Right lobe of liver (tissue), 6 donors: Measurements from ENCODE around the gene OLFM2. TPM values are rescaled to one million over a fixed set of nuclear protein-coding genes. Genes with fewer than 3 reads are reported as not detected.
A peak's percentile ranks its signal among the peaks of the same experiment; 100 is the strongest.

ENCODE experiments used
- ATAC-seq, 4 donors: fragments of 200-7000 bp; cut with Tn5 transposase; one replicate each; pipeline ENCODE4 v1.9.1; 2020; ENCODE audit warnings: mild to moderate bottlenecking in 4 of 4, moderate library complexity in 4 of 4
- DNase-seq, 3 donors: peaks; one replicate each; pipeline ENCODE4 v3.0.0-alpha.2; 2020
- H3K27ac ChIP-seq, 3 donors: fragments of 200-600 bp; one replicate each; pipeline ENCODE4 v1.8.0; 2022
- H3K27me3 ChIP-seq, 2 donors: fragments of 200-600 bp; one replicate each; pipeline ENCODE4 v1.8.0; 2022
- H3K36me3 ChIP-seq, 4 donors: fragments of 200-600 bp; sonication (generic) in 1 of 4; one replicate each; pipeline versions ENCODE4 v1.5.1 to v1.8.0; 2017 to 2022; ENCODE audit warnings: control low read depth in 1 of 4
- H3K4me1 ChIP-seq, 4 donors: fragments of 200-600 bp; sonication (generic) in 1 of 4; one replicate each; pipeline versions ENCODE4 v1.5.1 to v1.8.0; 2017 to 2022; ENCODE audit warnings: control low read depth in 1 of 4
- H3K4me3 ChIP-seq, 3 donors: fragments of 200-600 bp; one replicate each; pipeline ENCODE4 v1.8.0; 2022
- H3K9me3 ChIP-seq, 4 donors: fragments of 200-600 bp; sonication (generic) in 1 of 4; one replicate each; pipeline versions ENCODE4 v1.5.1 to v1.8.0; 2017 to 2022; ENCODE audit warnings: control low read depth in 1 of 4
- CTCF ChIP-seq, 4 donors: fragments of 200-600 bp in 3 of 4; fragments of 450-650 bp in 1 of 4; IDR thresholded peaks; one replicate each; pipeline versions ENCODE4 v1.5.1 to v1.8.0; 2016 to 2022; ENCODE audit warnings: antibody characterized with exemption in 4 of 4, mild to moderate bottlenecking in 2 of 4
- POLR2A ChIP-seq: fragments of 450-650 bp; IDR thresholded peaks from one replicate; pipeline ENCODE4 v1.6.1; 2017; ENCODE audit warnings: antibody characterized with exemption, mild to moderate bottlenecking
- WGBS: methylation state at CpG from one replicate; pipeline ENCODE4 v1.1.6; 2018; ENCODE audit warnings: low coverage, low lambda C conversion rate; ENCODE audit not compliant: insufficient coverage; ENCODE audit errors: missing lambda C conversion rate; 5-methylcytosine and 5-hydroxymethylcytosine counted together
- intact Hi-C, 2 donors: fragments of 100-400 bp; cut with DNase I; formaldehyde crosslinking; loops; one replicate each; pipeline versions ENCODE4 v1.11.2 to v1.14.1; 2022
- total RNA-seq, 6 experiments: library from RNA; depleted of rRNA in 2 of 6; stranded (reverse); fragments of >200 nt in 2 of 6; fragmentation: NEBNext Ultra II Directional in 3 of 6; extraction: Animal tissue kit (Norgen Biotek cat#: 25700) in 3 of 6; gene quantifications; one replicate each; pipeline versions ENCODE4 v1.1.0 to v1.2.4, GENCODE V29; 2016 to 2023
- donor health status: DM: no; HTN: yes; CAD: no.
- donor health status: DM: no; HTN: no; CAD: no.
- donor health status: DM: no; HTN: no; CAD: no.
- donor health status: DM: no; HTN: yes; CAD: no.
- donor health status: DM: no; HTN: yes; CAD: no.

The OLFM2 gene
- total RNA-seq, 6 experiments from 2014 or later = 3.8 to 72.5 (median 31.8) TPM

- no peaks in the 10 kb centered on the region for H3K27me3 ChIP-seq
- intact Hi-C loops = no loop called here
- WGBS = 71% methylated on average over 3 of the region's 9 CpGs
- peaks cover 0 to 36% (median 9%) of the 10 kb centered on the region in 4 donors for H3K36me3 ChIP-seq
- no peak overlapping the region for H3K4me3 ChIP-seq
- no peak for TF ChIP-seq POLR2A
- no peak for TF ChIP-seq CTCF (IDR thresholded peaks at IDR 0.05)
- H3K9me3 ChIP-seq = no peaks in the 10 kb centered on the region
- H3K4me1 ChIP-seq = peaks cover 0 to 9% (median 3%) of the 10 kb centered on the region in 4 donors
- H3K27ac ChIP-seq = no peak overlapping the region
- ATAC-seq = no peak
- DNase-seq = no peak
Measured at GRCh38 chr19:9842834-9843625, 93.3 kb downstream of the OLFM2 start.

- ATAC-seq = no peak
- H3K4me1 ChIP-seq = peaks cover 0 to 21% (median 5%) of the 10 kb centered on the region in 4 donors
- TF ChIP-seq POLR2A = no peak
- H3K36me3 ChIP-seq = peaks cover 0 to 35% (median 9%) of the 10 kb centered on the region in 4 donors
- no peaks in the 10 kb centered on the region for H3K27me3 ChIP-seq
- H3K9me3 ChIP-seq = no peaks in the 10 kb centered on the region
- no peak for DNase-seq
- H3K4me3 ChIP-seq = no peak overlapping the region
- no CpG with 5 or more reads among the region's 1 CpG for WGBS
- no peak overlapping the region for H3K27ac ChIP-seq
- intact Hi-C loops = no loop called here
Measured at GRCh38 chr19:9839415-9839814, 96.9 kb downstream of the OLFM2 start.

- Histone ChIP-seq H3K27me3 (no peaks in the 10 kb centered on the region), H3K4me3 (no peak overlapping the region), H3K4me1 (peaks cover 0 to 21% (median 5%) of the 10 kb centered on the region in 4 donors), H3K9me3 (no peaks in the 10 kb centered on the region), H3K27ac (no peak overlapping the region), H3K36me3 (peaks cover 0 to 31% (median 8%) of the 10 kb centered on the region in 4 donors)
- DNase-seq (no peak), ATAC-seq (no peak)
- no peak for TF ChIP-seq CTCF (IDR thresholded peaks at IDR 0.05)
- TF ChIP-seq POLR2A = no peak
- intact Hi-C loops = no loop called here
- WGBS = 80% methylated on average over 1 of the region's 15 CpGs
Measured at GRCh38 chr19:9838324-9838723, 98.0 kb downstream of the OLFM2 start.

- Histone ChIP-seq H3K27me3 (no peaks in the 10 kb centered on the region), H3K36me3 (peaks cover 0 to 15% (median 5%) of the 10 kb centered on the region in 4 donors), H3K27ac (no peak overlapping the region), H3K9me3 (no peaks in the 10 kb centered on the region), H3K4me3 (peak overlapping the region; percentile 77 to 97 (median 88)), H3K4me1 (peaks cover 0 to 21% (median 5%) of the 10 kb centered on the region in 4 donors)
- intact Hi-C loops = no loop called here
- no peak for DNase-seq
- TF ChIP-seq CTCF (IDR thresholded peaks at IDR 0.05) = no peak
- no peak for TF ChIP-seq POLR2A
- 0% methylated on average over 4 of the region's 5 CpGs for WGBS
- ATAC-seq = no peak
Measured at GRCh38 chr19:9836021-9836420, 100.3 kb downstream of the OLFM2 start.

- intact Hi-C loops = no loop called here
- Histone ChIP-seq H3K27me3 (no peaks in the 10 kb centered on the region), H3K4me3 (peak overlapping the region; percentile 77 to 97 (median 88)), H3K27ac (peak overlapping the region in 2 of 3 donors; percentile 16 to 41), H3K9me3 (no peaks in the 10 kb centered on the region), H3K4me1 (peaks cover 0 to 21% (median 5%) of the 10 kb centered on the region in 4 donors), H3K36me3 (peaks cover 0 to 11% (median 3%) of the 10 kb centered on the region in 4 donors)
- TF ChIP-seq CTCF (IDR thresholded peaks at IDR 0.05) (no peak), POLR2A (no peak)
- WGBS = no CpG with 5 or more reads among the region's 28 CpGs
- peak in 1 of 3 donors; percentile 41 for DNase-seq
- peak in 1 of 4 donors; percentile 5 for ATAC-seq
Measured at GRCh38 chr19:9835507-9835949, 100.8 kb downstream of the OLFM2 start.
